Measurements from ENCODE around the gene HNRNPA2B1. TPM values are rescaled to one million over a fixed set of nuclear protein-coding genes. Genes with fewer than 3 reads are reported as not detected.
"Not testable (repeated sequence)": the region's sequence is repeated elsewhere in the genome, so short reads cannot be mapped to it uniquely, and the experiment has no call there.

The HNRNPA2B1 gene
- total RNA-seq, 4 donors from 2014 or later, result 184 to 306 (median 234) TPM

DNA sequence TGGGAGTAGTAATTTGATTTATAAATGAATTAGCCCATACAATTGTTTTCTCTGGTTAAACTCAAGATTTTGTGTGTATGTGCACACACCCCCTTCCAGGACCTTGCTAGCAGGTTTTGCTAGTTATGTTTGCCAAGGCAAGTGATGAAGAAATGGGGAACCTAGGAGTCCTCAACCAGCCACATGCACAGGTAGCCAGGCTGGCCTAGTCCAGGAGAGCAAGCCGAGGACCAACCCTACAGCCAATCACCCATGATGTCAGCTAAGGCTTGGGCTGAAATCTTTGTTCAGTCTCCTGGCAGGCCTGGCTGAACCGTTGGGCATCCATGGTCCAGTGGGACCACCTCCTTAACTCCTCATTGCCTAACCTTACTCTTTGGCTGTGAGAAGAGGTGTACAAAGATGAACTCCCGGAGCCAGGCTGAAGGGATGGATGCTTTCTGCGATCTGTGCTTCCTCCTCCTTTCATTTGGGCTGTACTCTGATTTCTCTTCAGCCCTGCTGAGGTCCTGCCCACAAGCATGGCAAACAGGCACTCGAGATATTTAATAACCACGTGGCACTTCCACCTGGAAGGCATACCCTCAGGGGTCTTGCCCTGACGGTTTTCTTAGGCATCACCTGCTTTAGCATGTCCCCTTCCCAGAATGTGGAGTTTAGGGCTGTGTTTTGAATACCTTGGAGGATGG is 22.1 kb downstream of the HNRNPA2B1 start:
- 84 to 86% methylated on average over 7 of the region's 7 CpGs for WGBS, 2 donors
- TF ChIP-seq EP300 (IDR thresholded peaks at IDR 0.05), result no peak
- no peak for TF ChIP-seq POLR2A (IDR thresholded peaks at IDR 0.05)
- TF ChIP-seq, protein P1, sequence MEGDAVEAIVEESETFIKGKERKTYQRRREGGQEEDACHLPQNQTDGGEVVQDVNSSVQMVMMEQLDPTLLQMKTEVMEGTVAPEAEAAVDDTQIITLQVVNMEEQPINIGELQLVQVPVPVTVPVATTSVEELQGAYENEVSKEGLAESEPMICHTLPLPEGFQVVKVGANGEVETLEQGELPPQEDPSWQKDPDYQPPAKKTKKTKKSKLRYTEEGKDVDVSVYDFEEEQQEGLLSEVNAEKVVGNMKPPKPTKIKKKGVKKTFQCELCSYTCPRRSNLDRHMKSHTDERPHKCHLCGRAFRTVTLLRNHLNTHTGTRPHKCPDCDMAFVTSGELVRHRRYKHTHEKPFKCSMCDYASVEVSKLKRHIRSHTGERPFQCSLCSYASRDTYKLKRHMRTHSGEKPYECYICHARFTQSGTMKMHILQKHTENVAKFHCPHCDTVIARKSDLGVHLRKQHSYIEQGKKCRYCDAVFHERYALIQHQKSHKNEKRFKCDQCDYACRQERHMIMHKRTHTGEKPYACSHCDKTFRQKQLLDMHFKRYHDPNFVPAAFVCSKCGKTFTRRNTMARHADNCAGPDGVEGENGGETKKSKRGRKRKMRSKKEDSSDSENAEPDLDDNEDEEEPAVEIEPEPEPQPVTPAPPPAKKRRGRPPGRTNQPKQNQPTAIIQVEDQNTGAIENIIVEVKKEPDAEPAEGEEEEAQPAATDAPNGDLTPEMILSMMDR (IDR thresholded peaks at IDR 0.05), result no peak

GRCh38 chr7:26177269-26177668 is 23.3 kb downstream of the HNRNPA2B1 start:
- H3K36me3 ChIP-seq; H3K4me3 ChIP-seq; H3K27ac ChIP-seq; H3K9me3 ChIP-seq; H3K4me1 ChIP-seq; DNase-seq (ENCODE audit: low spot score in 2 of 2); H3K27me3 ChIP-seq: not testable (repeated sequence)
- 89 to 90% methylated on average over 17 to 19 of the region's 20 CpGs for WGBS, 2 donors

More for the DNA sequence above, 22.1 kb downstream of the HNRNPA2B1 start:
- no peak overlapping the region for H3K27ac ChIP-seq
- H3K27me3 ChIP-seq, result no peaks in the 10 kb centered on the region
- H3K4me3 ChIP-seq, result no peak overlapping the region
- H3K4me1 ChIP-seq, result peaks cover 0 to 12% (median 0%) of the 10 kb centered on the region in 4 donors
- no peak for DNase-seq (ENCODE audit: low spot score in 2 of 2)
- no peaks in the 10 kb centered on the region for H3K9me3 ChIP-seq
- H3K36me3 ChIP-seq, result peaks cover 0 to 6% (median 0%) of the 10 kb centered on the region in 3 donors

GRCh38 chr7:26176696-26177095 is 23.9 kb downstream of the HNRNPA2B1 start:
- H3K9me3 ChIP-seq; H3K27me3 ChIP-seq; H3K27ac ChIP-seq; DNase-seq (ENCODE audit: low spot score in 2 of 2); H3K4me1 ChIP-seq; H3K4me3 ChIP-seq: not testable (repeated sequence)
- peaks cover 0 to 13% (median 0%) of the 10 kb centered on the region in 3 donors for H3K36me3 ChIP-seq
- 97% methylated on average over 6 of the region's 26 CpGs; no CpG with 5 or more reads in 1 of the 2 donors for WGBS, 2 donors

- H3K4me1 ChIP-seq; H3K27ac ChIP-seq; H3K27me3 ChIP-seq; DNase-seq (ENCODE audit: low spot score in 2 of 2); H3K9me3 ChIP-seq; H3K4me3 ChIP-seq: not testable (repeated sequence)
- 64 to 78% methylated on average over 2 to 3 of the region's 4 CpGs for whole genome bisulfite sequencing, 2 donors
- peaks cover 0 to 21% (median 0%) of the 10 kb centered on the region in 3 donors for H3K36me3 ChIP-seq
Measured at GRCh38 chr7:26175903-26176302, 24.6 kb downstream of the HNRNPA2B1 start.

GRCh38 chr7:26172048-26172447 is 28.5 kb downstream of the HNRNPA2B1 start:
- no peak for DNase-seq (ENCODE audit: low spot score in 2 of 2)
- H3K9me3 ChIP-seq, result no peaks in the 10 kb centered on the region
- no peak overlapping the region for H3K4me3 ChIP-seq
- no peaks in the 10 kb centered on the region for H3K27me3 ChIP-seq
- H3K27ac ChIP-seq, result no peak overlapping the region
- H3K4me1 ChIP-seq, result peaks cover 0 to 2% (median 0%) of the 10 kb centered on the region in 4 donors
- 95 to 98% methylated on average over 1 of the region's 1 CpG for WGBS, 2 donors
- TF ChIP-seq, protein P1 (IDR thresholded peaks at IDR 0.05), result no peak
- TF ChIP-seq EP300 (IDR thresholded peaks at IDR 0.05), result no peak
- TF ChIP-seq POLR2A (IDR thresholded peaks at IDR 0.05), result no peak
- peaks cover 0 to 42% (median 0%) of the 10 kb centered on the region in 3 donors for H3K36me3 ChIP-seq

DNA sequence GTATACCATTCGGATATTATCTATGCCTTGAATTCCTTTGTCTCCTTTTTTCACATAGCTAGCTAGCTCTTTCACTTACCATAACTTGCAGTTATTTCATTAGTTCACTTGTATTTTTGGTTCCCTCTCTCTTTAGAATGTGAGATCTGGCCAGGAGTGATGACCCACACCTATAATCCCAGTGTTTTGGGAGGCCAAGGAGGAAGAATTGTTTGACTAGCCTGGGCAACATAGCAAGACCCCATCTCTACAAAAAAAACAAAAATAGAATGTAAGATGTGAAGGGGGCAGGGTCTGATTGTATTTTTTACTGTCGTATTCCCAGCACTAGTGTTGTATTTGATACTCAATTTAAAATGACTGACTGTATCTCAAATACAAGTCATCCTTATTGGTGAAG is 28.9 kb downstream of the HNRNPA2B1 start:
- Histone ChIP-seq H3K4me1 (peaks cover 0 to 5% (median 0%) of the 10 kb centered on the region in 4 donors), H3K9me3 (no peaks in the 10 kb centered on the region), H3K27me3 (no peaks in the 10 kb centered on the region), H3K27ac (no peak overlapping the region), H3K36me3 (peaks cover 0 to 47% (median 0%) of the 10 kb centered on the region in 3 donors), H3K4me3 (no peak overlapping the region)
- 94 to 98% methylated on average over 2 of the region's 2 CpGs for whole genome bisulfite sequencing, 2 donors
- TF ChIP-seq, protein P1 (IDR thresholded peaks at IDR 0.05), result no peak
- TF ChIP-seq POLR2A (IDR thresholded peaks at IDR 0.05), result no peak
- no peak for DNase-seq (ENCODE audit: low spot score in 2 of 2)

Measured in tibial nerve (tissue), 4 donors.